ENCODE measurements around the gene DBX1.

Gene DBX1

GRCh38 chr11:20120134-20120925 is 39.9 kb downstream of the DBX1 start:
- DNase-seq (ENCODE audit: low read depth): no peak

DNA sequence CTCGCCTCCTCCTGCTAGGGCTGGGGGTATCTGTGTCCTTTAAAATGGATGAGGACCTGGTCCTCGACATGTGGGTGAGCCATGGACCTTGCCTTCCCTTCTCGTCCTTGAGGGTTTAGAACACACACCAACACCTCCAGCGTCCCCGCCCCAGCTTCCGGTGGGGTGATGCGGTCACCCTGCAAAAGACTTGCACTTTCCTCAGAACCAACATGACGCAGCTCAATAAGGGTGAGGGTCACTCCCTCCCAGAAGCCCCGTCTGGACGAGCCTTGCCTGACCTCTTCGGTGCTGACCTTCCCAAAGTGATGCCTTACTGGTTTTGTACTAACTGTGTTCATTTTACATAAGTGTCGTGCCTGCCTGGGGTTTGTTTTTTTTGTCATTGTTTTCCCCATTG is 41.0 kb downstream of the DBX1 start:
- no peak for DNase-seq (ENCODE audit: low read depth)

DNA sequence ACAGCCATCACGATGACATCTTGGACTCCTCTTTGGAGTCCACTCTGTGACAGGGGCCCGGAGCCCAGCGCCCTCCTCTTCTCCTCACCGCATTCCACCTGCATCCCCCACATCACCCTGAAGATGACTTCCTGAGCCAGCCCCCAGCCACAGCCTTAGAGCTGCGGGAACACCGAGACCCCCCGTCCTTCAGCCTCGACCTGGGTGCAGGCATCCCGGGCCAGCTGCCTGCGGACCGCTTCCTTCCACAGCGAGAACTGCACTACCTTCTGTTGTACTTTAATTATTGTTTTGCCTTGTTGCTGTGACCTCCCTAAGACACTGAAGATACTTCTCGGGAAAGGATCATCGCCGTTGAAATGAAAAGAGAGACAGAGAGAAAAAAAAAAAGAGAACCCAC is 42.1 kb downstream of the DBX1 start:
- DNase-seq (ENCODE audit: low read depth): no peak

GRCh38 chr11:20117291-20117690 is 43.0 kb downstream of the DBX1 start:
- no peak for DNase-seq (ENCODE audit: low read depth)

DNA sequence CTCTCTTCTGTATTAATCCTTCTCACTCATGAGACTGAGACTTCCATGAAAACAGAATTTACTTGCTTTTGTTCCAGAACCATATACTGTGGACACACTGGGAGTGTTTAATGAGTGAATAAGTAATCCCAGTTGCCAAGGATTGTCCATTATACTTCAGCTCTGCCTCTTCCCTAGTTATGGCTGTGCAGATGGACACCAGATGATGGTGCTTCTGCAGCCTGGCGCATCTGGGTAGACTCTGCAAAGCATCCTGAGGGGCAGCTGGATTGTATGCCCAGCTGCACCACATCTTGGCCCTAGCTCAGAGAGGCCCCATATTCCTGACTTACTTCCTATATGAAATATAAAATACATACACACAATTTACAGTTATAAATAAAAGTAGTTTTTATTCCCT is 43.5 kb downstream of the DBX1 start:
- DNase-seq (ENCODE audit: low read depth): no peak

GRCh38 chr11:20114588-20114987 is 45.7 kb downstream of the DBX1 start:
- DNase-seq (ENCODE audit: low read depth): no peak

GRCh38 chr11:20113149-20113438 is 47.2 kb downstream of the DBX1 start:
- DNase-seq (ENCODE audit: low read depth): no peak

GRCh38 chr11:20112291-20113148 is 47.8 kb downstream of the DBX1 start:
- peak; percentile 78 for DNase-seq (ENCODE audit: low read depth)

- peak; percentile 36 for DNase-seq (ENCODE audit: low read depth)
Measured at GRCh38 chr11:20111871-20112270, 48.4 kb downstream of the DBX1 start.

DNA sequence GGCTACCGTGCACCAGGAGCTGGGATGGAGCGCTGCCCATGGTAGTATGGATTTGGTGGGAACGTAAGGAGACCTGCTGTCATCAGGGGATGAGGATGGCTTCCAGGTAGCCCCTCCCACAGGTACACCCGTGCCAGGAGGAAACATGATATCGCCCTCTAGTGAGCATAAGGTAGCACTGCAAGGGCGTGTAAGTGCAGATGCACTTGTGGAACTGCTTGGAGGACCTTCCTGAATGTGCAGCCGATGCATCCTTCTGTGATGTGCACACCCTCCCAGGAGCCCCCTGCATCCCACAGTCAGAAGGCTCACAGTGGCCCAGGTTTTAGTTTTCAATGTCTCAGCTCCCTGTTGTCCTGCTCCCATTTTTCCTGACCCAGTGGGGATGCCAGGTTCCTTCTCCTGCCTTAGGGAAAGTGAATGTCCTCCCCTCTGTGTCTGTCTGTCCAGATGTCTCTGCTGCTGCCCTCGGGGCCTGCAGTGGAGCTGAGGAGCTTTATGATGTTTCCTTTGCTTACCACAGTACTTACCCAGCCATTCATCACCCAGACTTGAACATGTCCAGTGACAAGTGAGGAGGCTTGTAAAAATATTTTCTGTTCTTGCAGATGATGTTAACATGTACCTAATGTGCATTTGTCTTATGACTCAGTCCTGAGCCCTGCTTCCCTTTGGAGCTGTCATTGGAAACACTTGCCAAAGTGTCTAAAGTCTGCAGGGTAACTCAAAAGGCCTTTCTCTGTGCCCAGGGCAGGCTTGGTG is 49.2 kb downstream of the DBX1 start:
- DNase-seq (ENCODE audit: low read depth): peak; percentile 19

GRCh38 chr11:20109731-20110445 is 50.4 kb downstream of the DBX1 start:
- DNase-seq (ENCODE audit: low read depth): no peak

Data from fibroblast of gingiva (primary cell).